Fibroblast of skin of back (primary cell): Measurements from ENCODE around the gene MPV17L. TPM values are rescaled to one million over a fixed set of nuclear protein-coding genes. Genes with fewer than 3 reads are reported as not detected.
"Not testable (repeated sequence)": the region's sequence is repeated elsewhere in the genome, so short reads cannot be mapped to it uniquely, and the experiment has no call there.

Experiments used
- DNase-seq: peaks from one replicate; pipeline ENCODE4 v3.0.0-alpha.2; 2013
- polyA plus RNA-seq, 2 experiments: library from polyadenylated mRNA; unstranded; fragments of 120-200 nt; gene quantifications; one replicate each; pipeline ENCODE4 v1.2.1, GENCODE V29; 2013; ENCODE audit not compliant: insufficient read length in 2 of 2

The MPV17L gene
- polyA plus RNA-seq (2013, experiment 1 of 2; ENCODE audit: insufficient read length) = 0.68 TPM
- polyA plus RNA-seq (2013, experiment 2 of 2; ENCODE audit: insufficient read length) = 0.63 TPM

- DNase-seq = peak; percentile 9
These were observed at the start of gene MPV17L for GRCh38 chr16:15395631-15396508. TSS of gene MPV17L (plus strand) at chr16:15395754. CDS start at chr16:15395898, 144 bp downstream.

- not testable (repeated sequence) for DNase-seq
These were observed 46.8 kb upstream of the MPV17L start for GRCh38 chr16:15348721-15349120.

GRCh38 chr16:15351251-15351650 is 44.3 kb upstream of the MPV17L start:
- DNase-seq = not testable (repeated sequence)

- DNase-seq = not testable (repeated sequence)
These were observed 43.8 kb upstream of the MPV17L start for GRCh38 chr16:15351745-15352144.

- not testable (repeated sequence) for DNase-seq
These were observed 42.7 kb upstream of the MPV17L start for GRCh38 chr16:15352852-15353251.

GRCh38 chr16:15354846-15355245 is 40.7 kb upstream of the MPV17L start:
- DNase-seq = not testable (repeated sequence)

GRCh38 chr16:15357495-15357894 is 38.1 kb upstream of the MPV17L start:
- DNase-seq = not testable (repeated sequence)

- not testable (repeated sequence) for DNase-seq
These were observed 17.4 kb upstream of the MPV17L start, which contains the start of gene NPIPA5 for GRCh38 chr16:15378194-15378593. TSS of gene NPIPA5 (minus strand) at chr16:15378294. CDS start at chr16:15378294, 0 bp downstream.

- DNase-seq = peak; percentile 11
These were observed 12.7 kb upstream of the MPV17L start for GRCh38 chr16:15382810-15383209.

GRCh38 chr16:15388060-15388459 is 7.5 kb upstream of the MPV17L start:
- not testable (repeated sequence) for DNase-seq

GRCh38 chr16:15389916-15390315 is 5.6 kb upstream of the MPV17L start:
- DNase-seq = not testable (repeated sequence)

GRCh38 chr16:15393025-15393424 is 2.5 kb upstream of the MPV17L start:
- not testable (repeated sequence) for DNase-seq

GRCh38 chr16:15396509-15396829 is 915 bp downstream of the MPV17L start:
- DNase-seq = not testable (repeated sequence)

GRCh38 chr16:15396948-15397594 is 1.5 kb downstream of the MPV17L start:
- no peak for DNase-seq

GRCh38 chr16:15398618-15399316 is 3.2 kb downstream of the MPV17L start:
- DNase-seq = no peak

GRCh38 chr16:15399317-15399716 is 3.8 kb downstream of the MPV17L start:
- no peak for DNase-seq

GRCh38 chr16:15400314-15400713 is 4.8 kb downstream of the MPV17L start:
- not testable (repeated sequence) for DNase-seq

GRCh38 chr16:15401972-15402371 is 6.4 kb downstream of the MPV17L start:
- DNase-seq = no peak

- DNase-seq = no peak
These were observed 7.9 kb downstream of the MPV17L start for GRCh38 chr16:15403392-15403995.

GRCh38 chr16:15404091-15404490 is 8.5 kb downstream of the MPV17L start:
- DNase-seq = not testable (repeated sequence)

GRCh38 chr16:15404792-15405191 is 9.2 kb downstream of the MPV17L start:
- DNase-seq = no peak

GRCh38 chr16:15407756-15408155 is 12.2 kb downstream of the MPV17L start:
- not testable (repeated sequence) for DNase-seq
